ENCODE measurements around the gene TREH.
"Not testable (repeated sequence)": the region's sequence is repeated elsewhere in the genome, so short reads cannot be mapped to it uniquely, and the experiment has no call there.

TREH gene

DNA sequence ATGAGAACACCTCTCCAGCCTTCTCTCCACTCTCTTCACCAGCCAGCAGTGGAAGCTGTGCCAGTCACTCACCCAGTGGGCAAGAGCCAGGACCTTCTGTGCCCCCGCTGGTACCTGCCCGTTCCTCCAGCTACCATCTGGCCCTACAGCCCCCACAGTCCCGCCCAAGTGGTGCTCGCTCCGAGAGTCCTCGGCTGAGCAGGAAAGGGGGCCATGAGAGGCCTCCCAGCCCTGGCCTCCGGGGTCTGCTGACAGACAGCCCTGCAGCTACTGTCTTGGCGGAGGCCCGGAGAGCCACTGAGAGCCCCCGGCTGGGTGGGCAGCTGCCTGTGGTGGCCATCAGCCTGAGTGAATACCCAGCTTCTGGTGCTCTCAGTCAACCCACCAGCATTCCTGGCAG is 51.9 kb downstream of the TREH start:
- no peak for DNase-seq

DNA sequence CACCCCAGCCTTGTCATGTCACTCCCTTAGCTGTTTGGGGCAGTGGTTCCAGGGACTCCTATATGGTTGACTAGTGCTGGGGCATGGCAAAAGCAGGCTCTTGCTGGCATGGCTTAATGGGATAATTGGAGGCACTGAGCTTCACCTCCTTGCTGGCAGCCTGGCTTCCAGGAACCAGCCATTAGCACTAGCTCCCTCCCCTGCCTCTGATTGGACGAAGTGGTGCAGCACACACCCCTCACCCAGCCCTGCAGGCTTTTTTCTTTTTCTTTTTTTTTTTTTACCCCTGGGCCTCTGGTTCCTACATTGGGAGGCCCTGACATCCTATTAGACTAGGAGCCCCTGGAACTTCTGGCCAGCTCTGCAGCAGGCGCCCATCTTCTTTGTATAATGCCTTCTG is 53.5 kb downstream of the TREH start:
- DNase-seq = peak; percentile 18

DNA sequence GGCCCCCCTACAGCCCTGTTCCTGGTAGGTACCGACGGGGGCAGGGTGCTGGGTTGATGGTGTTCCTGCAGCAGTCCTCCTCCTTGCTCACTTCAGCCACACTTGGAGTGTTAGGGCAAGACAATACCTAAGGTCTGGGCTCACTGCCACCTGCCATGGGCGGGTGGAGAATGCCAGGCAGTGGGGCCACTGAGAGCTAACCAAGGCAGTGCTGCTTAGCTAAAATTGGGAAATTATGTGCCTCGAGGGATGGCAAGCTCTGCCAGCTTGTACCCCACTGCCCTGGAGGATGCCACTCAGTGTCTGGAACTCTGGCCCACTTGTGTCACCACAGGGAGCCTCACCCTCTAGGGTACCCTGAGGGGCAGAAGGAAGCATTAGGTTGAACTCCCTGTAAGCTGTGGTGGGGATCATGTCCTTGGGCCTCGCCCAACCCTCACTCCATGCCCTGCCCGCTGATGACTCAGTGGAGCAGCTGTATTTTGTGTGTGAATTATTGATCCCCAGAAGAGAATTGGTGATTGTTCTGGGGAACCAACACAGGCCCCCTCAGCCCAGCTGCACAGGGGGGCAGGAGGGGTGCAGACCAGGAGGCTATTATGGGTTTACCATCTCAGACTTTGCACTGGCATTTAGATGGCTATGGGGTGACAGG is 54.3 kb downstream of the TREH start:
- no peak for DNase-seq

- DNase-seq = no peak
Measured at GRCh38 chr11:118623269-118623655, 56.2 kb downstream of the TREH start.

- DNase-seq = peak; percentile 34
Measured at GRCh38 chr11:118622376-118623268, 56.8 kb downstream of the TREH start.

- DNase-seq = peak; percentile 63
Measured at GRCh38 chr11:118621784-118622375, 57.6 kb downstream of the TREH start.

- DNase-seq = peak; percentile 93
Measured at GRCh38 chr11:118621071-118621783, 58.2 kb downstream of the TREH start.

DNA sequence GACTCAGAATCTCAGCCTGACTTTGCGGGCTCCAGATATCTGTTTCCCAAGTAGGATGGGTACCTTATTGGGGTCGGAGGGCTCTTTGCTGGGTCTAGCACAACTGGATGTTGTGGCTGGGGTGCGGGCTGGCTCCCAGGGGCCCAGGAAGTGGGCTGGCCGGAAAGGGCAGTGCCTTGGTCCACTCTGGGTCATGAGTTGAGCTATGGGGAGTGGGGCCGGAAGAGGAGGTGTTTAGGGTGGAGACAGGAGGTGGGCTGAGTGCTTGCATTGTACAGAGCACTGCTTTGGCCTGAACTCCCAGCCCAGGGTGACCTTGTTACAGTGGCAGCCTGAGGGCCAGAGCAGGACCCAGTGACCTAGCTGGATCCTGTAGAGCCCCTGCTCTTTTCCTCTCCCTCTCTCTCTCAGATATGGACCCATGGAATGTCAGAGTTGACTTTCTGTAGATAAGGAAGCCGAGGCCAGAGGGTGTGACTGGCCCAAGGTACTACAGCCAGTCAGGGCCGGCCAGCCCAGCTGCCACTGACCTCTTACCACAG is 58.9 kb downstream of the TREH start:
- no peak for DNase-seq

DNA sequence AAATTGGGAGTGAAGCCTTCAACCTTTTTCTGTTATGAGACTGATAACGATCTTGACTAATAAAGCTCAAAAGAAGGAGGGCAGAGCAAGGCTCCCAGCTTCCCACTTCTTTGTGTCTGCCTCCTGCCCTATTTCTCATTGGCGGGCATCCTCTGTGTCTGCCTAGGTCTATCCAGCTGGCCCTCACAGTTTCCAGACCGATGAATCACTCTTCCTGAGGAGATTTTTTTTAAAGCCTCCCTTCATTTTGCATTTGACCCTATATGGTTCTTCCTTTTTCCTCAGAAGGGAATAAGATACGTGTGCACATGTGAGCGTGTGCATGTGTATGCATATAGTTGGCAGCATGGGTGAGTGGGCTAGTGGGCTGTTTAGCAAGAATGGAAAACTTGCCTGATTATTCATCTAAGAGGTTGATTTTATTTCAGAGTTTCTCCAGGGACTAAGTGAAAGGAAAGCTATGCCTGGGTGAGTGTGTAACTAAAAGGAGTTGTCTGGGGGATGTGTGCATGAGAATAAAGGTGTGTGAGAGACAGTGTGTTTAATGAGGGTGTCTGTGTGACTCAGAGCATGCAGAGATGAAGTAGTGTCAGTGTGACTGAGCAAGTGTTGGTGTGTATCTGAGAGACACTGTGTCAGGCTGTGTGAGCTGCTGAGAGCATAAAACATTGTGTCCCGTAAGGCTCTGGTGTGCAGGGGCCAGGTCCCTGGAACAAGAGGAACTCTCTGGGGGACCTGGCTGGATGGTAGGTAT is 59.8 kb downstream of the TREH start:
- no peak for DNase-seq

GRCh38 chr11:118618991-118619375 is 60.5 kb downstream of the TREH start:
- DNase-seq = no peak

GRCh38 chr11:118618115-118618990 is 61.1 kb downstream of the TREH start:
- DNase-seq = no peak

GRCh38 chr11:118615976-118616371 is 63.5 kb downstream of the TREH start:
- no peak for DNase-seq

DNA sequence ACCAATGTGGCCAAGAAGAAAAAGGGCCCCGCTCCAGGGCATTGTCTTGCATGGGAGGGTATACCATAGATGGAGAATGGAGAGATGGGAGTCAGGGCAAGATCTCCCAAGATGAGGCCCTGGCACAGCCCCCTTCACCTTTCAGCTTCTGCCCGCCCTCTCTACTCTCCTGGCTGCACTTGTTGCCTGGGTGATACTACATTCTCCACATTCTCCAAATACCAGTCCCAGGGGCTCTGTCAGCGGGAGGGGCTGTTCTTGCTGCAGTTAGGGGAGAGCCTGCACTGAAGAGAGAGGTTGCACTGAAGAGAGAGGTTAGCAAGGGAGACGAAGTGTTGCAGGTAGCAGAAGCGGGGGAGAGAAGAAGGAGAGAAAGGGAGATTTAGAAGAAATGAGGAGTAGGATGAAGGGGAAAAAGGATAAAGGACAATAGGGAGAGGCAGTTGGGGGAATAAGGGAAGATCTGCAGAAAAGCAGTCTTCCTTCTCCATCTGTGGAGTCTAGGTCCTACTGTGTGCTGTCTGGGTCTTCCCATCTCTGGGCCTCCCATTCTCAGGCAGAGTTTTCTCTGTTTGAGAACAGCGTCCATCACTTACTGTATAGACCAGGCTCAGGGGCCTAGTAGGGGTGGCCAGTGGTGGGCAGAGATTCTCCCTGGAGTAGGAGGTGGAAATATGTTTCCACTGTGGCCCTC is 64.0 kb downstream of the TREH start:
- DNase-seq = no peak

DNA sequence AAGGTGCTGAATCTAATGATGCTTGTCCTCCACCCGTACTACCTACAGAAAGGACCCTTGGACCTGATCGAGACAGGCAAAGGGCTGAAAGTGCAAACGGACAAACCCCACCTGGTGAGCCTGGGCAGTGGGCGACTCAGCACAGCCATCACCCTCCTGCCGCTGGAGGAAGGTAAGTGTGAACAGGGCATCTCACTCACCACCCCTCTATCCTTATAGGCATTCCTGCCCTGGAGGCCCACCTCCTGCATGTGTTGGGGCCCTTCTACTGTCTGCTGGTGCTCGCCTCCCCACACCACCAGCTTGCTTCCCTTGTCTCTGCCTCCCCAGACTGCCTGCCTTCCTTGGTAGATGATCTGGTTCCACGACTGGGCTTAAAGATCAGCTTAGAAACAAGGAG is 64.9 kb downstream of the TREH start:
- DNase-seq = no peak

DNA sequence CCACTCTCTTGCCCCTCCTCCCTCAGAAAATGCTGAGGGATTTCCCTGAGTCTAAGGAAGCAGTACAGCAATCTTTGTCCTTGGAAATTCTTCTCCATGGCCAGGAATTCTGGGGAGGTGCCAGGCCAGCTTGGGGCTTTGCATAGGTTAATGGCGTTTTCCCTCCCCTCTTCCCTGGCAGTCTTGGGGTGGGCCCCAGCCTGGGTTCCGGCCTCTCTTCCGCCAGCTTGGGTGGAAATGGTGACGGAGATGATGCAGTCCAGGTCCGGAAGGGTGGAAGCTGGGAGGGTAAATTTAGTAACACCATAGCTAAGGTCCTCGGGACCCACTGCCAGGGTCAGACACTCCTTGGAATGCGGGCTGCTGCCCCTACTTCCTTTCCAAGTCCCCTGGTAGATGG is 67.1 kb downstream of the TREH start:
- no peak for DNase-seq

DNA sequence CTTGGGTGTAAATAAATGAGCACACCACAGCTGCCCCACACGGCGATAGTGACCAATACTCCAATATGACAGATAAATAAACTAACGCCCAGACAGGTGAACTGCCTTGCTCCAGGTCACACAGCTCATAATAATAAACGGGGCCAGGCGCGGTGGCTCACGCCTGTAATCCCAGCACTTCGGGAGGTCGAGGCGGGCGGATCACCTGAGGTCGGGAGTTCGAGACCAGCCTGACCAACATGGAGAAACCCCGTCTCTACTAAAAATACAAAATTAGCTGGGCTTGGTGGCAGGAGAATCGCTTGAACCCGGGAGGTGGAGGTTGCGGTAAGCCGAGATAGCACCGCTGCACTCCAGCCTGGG is 68.0 kb downstream of the TREH start:
- not testable (repeated sequence) for DNase-seq

DNA sequence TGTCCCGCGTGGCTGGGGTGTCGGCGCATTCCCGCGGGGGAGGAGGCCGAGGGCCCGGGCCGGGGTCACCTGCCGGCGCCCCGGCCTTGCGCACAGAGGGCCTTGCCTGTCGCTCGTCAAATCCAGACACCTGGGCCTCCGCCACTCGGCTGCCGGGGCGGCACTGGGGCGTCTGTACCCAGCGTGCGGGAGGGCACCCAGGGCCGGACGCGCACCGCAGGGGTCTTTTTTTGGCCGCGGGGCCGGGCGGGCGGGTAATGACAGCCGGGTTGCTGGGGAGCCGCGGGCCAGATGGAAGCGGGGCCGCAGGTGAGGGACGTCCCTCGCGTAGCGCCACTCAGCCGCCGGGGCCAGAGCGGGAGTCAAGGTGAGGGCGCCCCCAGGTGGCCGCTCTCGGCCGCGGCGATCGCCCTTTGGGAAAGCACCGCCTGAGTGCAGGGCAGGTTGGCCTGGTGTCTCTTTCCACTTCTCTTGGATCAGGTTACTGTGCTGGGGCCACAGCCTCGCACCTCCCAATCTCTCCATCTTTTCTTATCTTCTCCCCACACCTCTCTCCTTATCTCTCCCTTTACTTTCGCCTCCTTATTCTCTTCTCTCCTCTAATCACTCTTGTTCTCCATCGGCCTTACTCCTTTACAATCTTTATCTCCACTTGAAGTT is 68.5 kb downstream of the TREH start:
- peak; percentile 93 for DNase-seq

DNA sequence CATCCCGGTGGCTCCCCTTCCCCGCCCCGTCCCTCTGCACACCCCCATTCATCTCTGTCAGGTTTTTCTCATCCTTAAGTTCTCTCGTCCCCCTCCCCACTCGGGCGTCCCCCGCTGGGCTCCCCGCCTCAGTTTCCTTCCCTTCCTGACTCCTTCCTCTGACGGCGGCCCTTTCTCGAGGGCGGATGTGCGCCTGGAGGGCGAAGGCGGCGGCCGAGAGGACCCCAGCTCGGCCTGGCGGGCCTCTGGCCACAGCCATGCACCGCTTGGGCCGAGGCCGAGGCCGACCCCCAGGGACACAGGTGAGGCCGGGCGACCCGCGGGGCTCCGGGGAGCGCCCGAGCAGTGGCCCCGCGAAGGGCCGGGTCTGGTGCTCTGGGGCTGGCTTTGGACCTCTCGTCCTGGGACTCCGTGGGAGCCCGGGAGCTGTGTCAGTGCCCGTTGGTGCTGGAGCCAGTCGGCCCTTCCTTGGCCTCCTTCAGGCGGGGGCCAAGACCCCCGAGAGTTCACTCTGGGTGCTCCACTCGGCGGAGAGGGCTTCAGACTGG is 69.2 kb downstream of the TREH start:
- no peak for DNase-seq

DNA sequence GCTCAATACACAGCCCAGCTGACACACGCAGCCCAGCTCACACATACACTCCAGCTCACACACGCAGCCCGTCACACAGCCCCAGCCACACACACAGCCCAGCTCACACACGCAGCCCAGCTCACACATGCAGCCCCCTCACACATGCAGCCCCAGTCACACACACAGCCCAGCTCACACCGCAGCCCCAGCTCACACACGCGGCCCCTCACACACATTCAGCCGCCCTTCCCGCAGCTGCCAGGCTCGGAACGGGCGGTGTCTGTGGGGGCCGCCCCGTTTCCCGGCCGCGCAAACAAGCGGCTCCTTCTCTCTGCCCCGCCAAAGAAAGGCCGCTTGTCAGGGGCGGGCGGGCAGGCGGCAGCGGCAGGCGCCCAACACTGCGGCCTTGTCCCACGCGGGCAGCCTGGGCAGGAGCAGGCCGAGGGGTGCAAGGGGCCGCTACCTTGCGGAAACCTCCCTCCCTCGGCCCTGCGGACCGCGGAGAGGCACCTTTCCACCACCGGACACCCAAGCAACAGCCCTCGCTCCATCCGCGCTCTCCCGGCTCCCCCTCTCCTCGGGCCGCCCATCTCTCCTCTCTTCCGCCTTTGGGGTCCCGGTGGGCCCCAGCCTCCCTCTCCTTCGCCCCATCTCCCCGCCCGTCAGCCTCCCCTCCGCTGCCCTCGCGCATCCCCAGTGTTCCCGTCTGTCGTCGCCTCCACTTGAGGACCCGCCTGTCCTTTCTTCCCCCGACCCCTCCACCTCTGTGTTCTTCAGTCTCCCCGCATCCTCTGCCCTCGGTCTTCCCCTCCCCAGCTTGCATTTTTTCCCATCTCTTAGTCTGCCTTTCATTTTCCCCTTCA is 69.8 kb downstream of the TREH start:
- DNase-seq = no peak

All from OCI-M1 (cell line).